ENCODE results near the gene DVL1. TPM values are rescaled to one million over a fixed set of nuclear protein-coding genes. Genes with fewer than 3 reads are reported as not detected.

Gene DVL1
- total and polyA plus RNA-seq, 10 of the 15 experiments (the other 5 are each of a cell fraction or from before 2014, with no cell fraction given): 0.10 to 31.1 (median 4.6) TPM

DNA sequence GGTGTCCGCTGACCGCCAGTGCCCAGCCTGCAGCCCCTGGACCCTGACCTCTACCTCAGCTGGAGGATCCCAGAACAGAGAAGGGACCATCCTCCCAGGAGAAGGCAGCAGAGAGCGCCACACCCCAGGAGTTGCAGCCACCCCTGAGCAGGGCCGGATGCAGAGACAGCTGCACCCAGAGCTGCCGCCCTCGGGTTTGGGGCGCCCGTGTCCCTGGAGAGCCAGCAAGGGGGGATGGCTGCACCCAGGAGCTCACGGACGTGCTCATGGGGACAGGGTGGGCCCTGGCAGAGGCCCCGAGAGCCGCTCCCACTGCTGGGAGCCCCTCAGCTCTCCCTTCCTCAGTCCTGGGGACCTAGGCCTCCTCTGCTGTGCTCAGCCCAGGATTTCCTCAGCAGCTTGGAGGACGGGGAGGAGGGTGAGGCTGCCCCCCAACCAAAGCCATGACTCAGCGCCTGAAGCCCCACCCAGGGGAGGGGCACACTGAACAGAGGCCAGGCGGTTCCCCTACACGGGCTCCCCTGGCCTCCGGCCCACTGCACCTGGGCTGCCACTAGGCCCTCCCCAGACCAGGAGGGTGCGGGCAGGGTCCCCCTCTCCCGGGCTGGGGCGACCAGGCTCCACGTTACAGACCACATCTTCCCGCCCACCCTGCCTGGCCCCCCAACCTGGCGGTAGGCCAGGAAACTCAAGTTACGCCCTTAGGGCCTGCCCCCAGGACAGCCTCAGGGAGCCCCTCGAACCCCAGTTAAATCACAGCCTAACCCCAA, 43.7 kb downstream of the DVL1 start (continued):
- TF ChIP-seq RBBP5 (conservative IDR thresholded peaks at IDR 0.05): no peak
- TF ChIP-seq NFIC (IDR thresholded peaks at IDR 0.05; ENCODE audit: low read depth, low read length): no peak
- TF ChIP-seq NFYA (IDR thresholded peaks at IDR 0.05; ENCODE audit: borderline replicate concordance, low read depth, low read length): no peak
- TF ChIP-seq RCOR1 (conservative IDR thresholded peaks at IDR 0.05; ENCODE audit: low read depth, low read length): no peak
- 0 out of 2 replicates have a peak, but pooled peaks have one; percentile 23 for TF ChIP-seq GATAD2B (conservative IDR thresholded peaks at IDR 0.05; ENCODE audit: low read depth)
- TF ChIP-seq, protein P1, sequence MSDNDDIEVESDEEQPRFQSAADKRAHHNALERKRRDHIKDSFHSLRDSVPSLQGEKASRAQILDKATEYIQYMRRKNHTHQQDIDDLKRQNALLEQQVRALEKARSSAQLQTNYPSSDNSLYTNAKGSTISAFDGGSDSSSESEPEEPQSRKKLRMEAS (IDR thresholded peaks at IDR 0.05; ENCODE audit: low read depth, low read length): no peak
- no peak for TF ChIP-seq SREBF2 (IDR thresholded peaks at IDR 0.05; ENCODE audit: low read length)
- no peak for TF ChIP-seq ZNF384 (IDR thresholded peaks at IDR 0.05; ENCODE audit: borderline replicate concordance, low read depth, low read length)
- TF ChIP-seq SRF (IDR thresholded peaks at IDR 0.05; ENCODE audit: low read depth in 2 of 2, low read length in 2 of 2): no peak
- no peak for TF ChIP-seq SPI1 (IDR thresholded peaks at IDR 0.05; ENCODE audit: borderline replicate concordance, insufficient read depth, low read depth, low read length)
- TF ChIP-seq, protein P2, sequence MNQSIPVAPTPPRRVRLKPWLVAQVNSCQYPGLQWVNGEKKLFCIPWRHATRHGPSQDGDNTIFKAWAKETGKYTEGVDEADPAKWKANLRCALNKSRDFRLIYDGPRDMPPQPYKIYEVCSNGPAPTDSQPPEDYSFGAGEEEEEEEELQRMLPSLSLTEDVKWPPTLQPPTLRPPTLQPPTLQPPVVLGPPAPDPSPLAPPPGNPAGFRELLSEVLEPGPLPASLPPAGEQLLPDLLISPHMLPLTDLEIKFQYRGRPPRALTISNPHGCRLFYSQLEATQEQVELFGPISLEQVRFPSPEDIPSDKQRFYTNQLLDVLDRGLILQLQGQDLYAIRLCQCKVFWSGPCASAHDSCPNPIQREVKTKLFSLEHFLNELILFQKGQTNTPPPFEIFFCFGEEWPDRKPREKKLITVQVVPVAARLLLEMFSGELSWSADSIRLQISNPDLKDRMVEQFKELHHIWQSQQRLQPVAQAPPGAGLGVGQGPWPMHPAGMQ (IDR thresholded peaks at IDR 0.05; ENCODE audit: borderline replicate concordance): no peak
- 0 out of 2 replicates have a peak, but pooled peaks have one; percentile 53 for TF ChIP-seq TCF3 (IDR thresholded peaks at IDR 0.05; ENCODE audit: borderline replicate concordance, insufficient read depth, low read depth, low read length)
- TF ChIP-seq POLR2AphosphoS2 (IDR thresholded peaks at IDR 0.05; ENCODE audit: low read depth, low read length): no peak
- no peak for TF ChIP-seq CREM (IDR thresholded peaks at IDR 0.05; ENCODE audit: low read depth)
- no peak for TF ChIP-seq TBL1XR1 (IDR thresholded peaks at IDR 0.05; ENCODE audit: low read depth, low read length)
- no peak for TF ChIP-seq MTA2 (IDR thresholded peaks at IDR 0.05; ENCODE audit: low read depth)
- no peak for TF ChIP-seq ZNF217 (IDR thresholded peaks at IDR 0.05)
- peak; percentile 68 for TF ChIP-seq POLR2A (IDR thresholded peaks at IDR 0.05; ENCODE audit: low read depth, low read length)
- no peak for TF ChIP-seq NRF1 (conservative IDR thresholded peaks at IDR 0.05; ENCODE audit: low read depth, low read length)
- TF ChIP-seq, protein P3, sequence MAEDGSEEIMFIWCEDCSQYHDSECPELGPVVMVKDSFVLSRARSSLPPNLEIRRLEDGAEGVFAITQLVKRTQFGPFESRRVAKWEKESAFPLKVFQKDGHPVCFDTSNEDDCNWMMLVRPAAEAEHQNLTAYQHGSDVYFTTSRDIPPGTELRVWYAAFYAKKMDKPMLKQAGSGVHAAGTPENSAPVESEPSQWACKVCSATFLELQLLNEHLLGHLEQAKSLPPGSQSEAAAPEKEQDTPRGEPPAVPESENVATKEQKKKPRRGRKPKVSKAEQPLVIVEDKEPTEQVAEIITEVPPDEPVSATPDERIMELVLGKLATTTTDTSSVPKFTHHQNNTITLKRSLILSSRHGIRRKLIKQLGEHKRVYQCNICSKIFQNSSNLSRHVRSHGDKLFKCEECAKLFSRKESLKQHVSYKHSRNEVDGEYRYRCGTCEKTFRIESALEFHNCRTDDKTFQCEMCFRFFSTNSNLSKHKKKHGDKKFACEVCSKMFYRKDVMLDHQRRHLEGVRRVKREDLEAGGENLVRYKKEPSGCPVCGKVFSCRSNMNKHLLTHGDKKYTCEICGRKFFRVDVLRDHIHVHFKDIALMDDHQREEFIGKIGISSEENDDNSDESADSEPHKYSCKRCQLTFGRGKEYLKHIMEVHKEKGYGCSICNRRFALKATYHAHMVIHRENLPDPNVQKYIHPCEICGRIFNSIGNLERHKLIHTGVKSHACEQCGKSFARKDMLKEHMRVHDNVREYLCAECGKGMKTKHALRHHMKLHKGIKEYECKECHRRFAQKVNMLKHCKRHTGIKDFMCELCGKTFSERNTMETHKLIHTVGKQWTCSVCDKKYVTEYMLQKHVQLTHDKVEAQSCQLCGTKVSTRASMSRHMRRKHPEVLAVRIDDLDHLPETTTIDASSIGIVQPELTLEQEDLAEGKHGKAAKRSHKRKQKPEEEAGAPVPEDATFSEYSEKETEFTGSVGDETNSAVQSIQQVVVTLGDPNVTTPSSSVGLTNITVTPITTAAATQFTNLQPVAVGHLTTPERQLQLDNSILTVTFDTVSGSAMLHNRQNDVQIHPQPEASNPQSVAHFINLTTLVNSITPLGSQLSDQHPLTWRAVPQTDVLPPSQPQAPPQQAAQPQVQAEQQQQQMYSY (CRISPR knock-in tag; IDR thresholded peaks at IDR 0.05): no peak
- TF ChIP-seq NKRF (conservative IDR thresholded peaks at IDR 0.05): peak; percentile 40; the same call in 1 of the 2 replicates
